Stimulated activated CD8-positive, alpha-beta memory T cell treated with anti-CD3 and anti-CD28 coated beads, Interleukin-4, amount 100 ng/mL, for 24 hours (primary cell): ENCODE data around the gene SLC26A11.

Experiments used
- DNase-seq: peaks from one replicate; pipeline ENCODE4 v3.0.0-alpha.2; 2020; ENCODE audit warnings: low read depth

Gene SLC26A11

DNA sequence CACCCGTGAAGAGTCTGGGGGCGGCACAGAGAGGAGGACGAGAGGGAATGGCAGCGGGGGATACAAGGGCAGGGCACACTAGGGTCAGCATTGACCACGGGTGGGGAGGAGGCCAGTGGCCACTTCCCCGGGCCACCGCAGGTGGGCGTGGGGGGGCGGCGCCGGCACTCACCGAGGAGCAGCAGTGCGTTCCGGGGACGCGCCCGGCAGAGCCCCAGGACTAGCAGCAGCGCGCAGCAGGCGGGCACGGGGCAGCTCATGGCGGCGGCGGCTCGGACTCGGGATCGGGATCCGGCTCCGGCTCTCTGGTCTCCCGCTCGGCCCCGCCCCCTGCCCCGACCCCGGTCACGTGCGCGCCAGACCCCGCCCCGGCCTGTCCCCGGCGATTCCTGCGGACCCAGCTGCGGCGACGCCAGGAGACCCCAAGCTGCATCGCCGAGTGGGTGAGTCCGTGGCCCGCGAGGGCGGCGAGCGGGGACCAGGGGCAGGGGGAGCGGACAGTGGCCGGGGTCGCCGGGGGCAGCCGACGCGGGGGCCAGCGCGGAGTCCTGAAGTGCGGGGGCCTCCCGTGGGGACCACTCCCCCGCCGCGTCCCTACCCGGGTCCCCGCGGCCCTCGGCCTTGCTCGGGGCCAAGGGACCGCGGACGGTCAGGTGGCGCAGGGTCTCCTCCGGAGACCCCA, at the start of gene SLC26A11, which contains the start of gene SGSH:
TSS of gene SLC26A11 (plus strand) at position 374 of the 682 bp plus-strand sequence. CDS start 1,134 bp downstream, outside the sequence.
TSS of gene SGSH (minus strand) at position 280 of the 682 bp plus-strand sequence. CDS start at position 260, 20 bp downstream.
- DNase-seq: peak; percentile 46

DNA sequence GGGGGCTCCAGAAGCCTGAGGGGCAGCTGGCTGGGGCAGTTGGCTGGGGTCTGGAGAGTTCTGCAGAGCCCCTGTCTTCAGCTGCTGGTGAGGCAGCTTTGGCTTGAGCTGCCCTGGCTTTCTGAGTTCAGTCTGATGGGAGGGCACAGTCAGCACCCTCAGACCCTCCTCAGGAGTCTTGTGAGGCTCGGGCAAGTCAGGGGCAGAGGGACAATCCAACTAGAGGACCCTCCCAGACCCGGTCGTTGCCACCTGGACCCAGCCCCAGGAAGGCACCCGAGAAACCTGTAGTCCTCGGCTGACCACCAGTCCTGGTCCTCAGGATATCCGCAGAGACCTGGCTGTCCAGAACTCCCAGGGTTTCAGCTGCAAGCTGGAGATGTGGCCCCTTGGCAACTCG, 48.5 kb upstream of the SLC26A11 start:
- DNase-seq: no peak

DNA sequence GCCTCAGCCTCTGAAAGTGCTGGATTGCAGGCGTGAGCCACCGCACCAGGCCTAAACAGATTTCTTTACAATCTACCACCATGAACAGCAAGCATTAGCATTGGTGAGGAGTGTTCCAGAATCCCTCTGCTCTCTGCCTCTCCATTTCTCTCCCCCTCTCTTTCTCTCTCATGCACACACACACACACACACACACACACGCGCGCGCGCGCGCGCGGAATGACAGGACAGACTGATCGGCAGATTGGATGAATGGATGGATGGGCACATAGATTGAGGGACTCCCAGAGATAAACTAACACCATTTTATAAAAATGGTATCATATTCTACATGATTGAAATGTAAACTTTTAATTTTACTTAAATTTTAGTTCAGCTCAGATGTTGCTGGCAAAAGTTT, 47.1 kb upstream of the SLC26A11 start:
- DNase-seq: no peak

DNA sequence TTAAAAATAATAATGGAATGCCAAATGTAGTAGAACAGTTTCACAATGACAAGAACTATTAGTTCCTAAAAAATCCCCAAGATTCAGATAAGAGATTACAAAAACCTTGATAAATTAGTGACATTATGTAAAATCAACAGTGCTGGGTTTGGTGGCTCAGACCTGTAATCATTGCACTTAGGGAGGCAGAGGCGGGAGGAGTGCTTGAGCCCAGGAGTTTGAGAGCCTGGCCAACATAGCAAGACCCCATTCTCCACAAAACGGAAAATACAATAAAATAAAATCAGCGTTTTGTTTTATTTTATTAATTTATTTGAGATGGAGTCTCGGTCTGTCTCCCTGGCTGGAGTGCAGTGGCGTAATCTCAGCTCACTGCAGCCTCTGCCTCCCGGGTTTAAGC, 46.3 kb upstream of the SLC26A11 start:
- no peak for DNase-seq

DNA sequence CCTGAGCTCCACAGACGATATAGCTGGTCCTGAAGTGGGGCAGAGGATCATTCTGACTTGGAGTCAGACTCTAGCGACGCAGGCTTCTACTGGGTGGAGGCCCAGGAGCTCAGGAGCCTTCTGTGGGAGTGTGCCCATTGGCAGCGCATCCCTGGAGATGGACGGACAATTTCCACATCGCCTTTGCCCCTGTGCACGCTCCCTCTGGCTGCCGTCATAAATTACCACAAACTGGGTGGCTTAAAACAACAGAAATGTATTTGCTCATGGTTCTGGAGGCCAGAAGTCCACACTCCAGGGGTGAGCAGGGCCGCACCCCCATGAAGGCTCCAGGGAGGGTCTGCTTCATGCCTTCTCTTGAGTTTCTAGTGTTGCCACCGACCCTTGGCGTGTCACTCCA, 43.5 kb upstream of the SLC26A11 start:
- no peak for DNase-seq

DNA sequence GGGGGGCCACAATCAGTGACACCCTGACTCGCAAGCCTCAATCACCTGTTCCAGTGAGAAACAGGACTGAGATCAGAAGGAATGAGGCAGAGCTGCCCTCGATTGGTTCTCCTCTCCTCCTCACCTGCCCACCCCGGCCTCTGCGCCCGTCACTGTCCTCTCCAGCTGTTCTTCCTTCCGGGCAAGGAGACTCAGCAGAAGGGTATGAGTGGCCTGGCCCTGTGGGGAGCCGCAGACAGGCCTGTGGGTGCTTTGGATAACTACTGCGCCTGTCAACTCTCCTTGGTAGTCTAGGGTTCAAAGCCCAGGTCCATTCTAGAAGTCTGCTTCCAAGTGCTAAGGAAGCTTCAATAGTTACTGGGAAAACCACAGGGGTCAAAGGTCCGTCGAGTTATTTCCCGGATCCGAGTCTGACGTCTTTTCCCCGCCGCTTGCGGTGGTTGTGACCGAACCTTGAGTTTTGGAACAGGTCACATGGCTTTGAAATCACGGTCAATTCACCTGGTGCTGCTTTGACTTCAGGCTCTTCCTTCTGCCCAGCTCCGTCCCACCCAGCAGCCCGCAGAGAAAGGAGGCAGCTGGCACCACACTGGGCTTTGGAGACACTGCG, 42.1 kb upstream of the SLC26A11 start:
- DNase-seq: no peak

DNA sequence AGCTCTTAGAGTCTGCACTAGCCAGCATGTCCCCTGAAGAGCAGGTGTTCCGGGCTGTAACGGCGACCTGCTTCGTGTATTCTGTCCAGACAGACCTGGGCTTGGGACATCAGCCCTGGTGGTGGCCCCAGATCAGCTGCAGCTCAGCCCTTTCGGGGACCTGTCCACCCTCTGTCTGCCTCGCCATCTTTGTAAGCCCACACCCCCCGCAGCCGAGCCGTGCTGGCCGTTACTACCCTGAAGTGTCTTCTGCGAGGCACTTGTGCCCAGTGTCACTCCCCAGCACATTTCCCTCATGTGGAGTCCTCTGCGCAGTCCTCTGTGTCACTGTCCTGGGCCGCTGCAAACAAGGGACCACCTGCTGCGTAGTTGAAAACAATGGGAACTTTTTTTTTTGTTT, 40.0 kb upstream of the SLC26A11 start:
- DNase-seq: no peak

DNA sequence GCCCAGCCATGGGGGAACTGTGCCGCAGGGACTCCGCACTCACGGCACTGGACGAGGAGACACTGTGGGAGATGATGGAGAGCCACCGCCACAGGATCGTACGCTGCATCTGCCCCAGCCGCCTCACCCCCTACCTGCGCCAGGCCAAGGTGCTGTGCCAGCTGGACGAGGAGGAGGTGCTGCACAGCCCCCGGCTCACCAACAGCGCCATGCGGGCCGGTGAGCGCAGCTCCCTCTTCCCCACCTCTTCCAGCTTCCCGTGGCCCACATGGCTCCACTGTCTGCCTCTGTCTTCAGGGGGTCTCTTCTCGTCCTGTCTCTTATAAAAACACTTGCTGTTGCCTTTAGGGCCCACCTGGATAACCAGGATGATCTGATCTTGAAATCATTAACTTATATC, 38.8 kb upstream of the SLC26A11 start:
- no peak for DNase-seq

DNA sequence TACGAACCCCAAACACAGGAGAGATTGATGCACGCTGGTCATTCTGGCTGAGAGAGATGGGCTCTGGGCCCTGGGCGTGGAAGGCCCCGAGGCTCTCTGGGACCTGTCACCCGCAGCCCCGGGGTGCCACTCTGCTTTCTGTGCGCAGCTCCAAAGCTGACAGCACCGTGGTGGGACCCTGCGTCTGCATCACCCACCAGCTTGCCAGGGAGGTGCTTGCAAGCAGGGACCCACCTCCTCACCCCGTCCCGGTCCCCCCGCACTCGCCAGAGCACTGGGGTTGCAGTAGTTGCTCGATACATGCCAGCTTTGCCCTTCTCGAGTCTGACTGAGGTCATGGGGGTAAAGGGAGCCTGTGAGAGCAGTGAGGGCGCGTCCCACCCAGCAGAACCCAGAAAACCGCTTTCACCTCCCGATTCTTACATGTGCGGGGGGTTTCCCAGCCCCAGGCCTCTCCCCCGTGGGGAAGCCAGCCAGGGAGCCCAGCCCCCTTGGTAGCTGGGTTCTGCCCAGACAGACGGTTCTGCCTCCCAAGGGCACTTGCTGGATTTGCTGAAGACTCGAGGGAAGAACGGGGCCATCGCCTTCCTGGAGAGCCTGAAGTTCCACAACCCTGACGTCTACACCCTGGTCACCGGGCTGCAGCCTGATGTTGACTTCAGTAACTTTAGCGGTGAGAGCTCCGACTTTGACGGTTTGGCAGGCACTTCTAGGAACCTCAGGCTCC, 37.9 kb upstream of the SLC26A11 start:
- DNase-seq: no peak

DNA sequence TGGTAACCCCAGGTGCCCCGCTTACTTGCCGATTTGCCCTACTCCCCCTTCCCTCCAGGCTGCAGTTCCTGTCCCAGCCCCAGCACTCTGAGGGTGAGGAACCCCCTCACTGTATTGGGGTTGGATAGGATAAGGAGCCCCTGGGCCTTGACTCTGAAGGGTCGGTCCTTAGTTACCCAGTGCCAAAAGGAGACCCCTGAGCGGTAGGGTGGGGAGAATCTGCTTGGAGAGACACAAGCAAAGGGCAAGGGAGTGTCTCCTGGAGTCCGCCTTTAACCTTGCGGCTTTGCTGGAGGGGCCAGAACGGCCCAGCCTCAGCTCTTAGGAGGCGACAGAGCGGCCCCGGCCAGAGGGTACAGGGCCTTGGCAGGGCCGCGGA, 37.4 kb upstream of the SLC26A11 start:
- DNase-seq: no peak

DNA sequence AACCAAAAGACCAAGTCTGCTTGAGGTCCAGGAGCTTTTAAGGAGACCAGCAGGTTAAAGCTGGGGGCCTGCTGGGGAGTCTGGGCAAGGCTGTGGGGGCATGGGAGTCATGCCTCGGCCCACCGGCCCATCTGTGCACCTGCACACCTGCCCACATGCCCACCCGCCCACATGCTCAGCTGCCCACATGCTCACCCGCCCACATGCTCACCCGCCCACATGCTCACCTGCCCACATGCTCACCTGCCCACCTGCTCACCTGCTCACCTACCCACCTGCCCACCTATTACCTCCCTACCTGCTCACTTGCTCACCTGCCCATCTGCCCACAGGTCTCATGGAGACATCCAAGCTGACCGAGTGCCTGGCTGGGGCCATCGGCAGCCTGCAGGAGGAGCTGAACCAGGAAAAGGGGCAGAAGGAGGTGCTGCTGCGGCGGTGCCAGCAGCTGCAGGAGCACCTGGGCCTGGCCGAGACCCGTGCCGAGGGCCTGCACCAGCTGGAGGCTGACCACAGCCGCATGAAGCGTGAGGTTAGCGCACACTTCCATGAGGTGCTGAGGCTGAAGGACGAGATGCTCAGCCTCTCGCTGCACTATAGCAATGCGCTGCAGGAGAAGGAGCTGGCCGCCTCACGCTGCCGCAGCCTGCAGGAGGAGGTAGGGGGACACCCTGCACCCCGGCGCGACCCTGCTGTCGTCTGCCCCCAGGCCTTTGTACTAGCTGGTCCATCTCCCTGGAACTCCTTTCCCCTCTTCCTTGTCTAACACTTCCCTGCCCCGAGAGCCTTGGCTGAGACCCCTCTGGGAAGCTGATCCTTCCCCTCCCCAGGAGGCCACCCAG, 36.4 kb upstream of the SLC26A11 start:
- DNase-seq: no peak

DNA sequence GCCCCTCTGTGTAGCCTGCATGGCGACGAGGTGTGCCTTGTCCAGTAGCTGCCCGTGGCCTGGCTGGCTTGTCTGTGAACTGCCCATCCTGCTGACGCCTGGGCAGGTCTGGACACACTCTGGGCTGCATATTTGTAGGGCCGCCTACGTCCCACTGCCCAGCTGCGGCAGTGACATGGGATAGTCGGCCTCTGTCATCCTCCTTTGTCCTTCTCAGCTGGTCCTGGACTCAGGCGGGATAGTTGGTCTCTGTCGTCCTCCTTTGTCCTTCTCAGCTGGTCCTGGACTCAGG, 35.9 kb upstream of the SLC26A11 start:
- no peak for DNase-seq

DNA sequence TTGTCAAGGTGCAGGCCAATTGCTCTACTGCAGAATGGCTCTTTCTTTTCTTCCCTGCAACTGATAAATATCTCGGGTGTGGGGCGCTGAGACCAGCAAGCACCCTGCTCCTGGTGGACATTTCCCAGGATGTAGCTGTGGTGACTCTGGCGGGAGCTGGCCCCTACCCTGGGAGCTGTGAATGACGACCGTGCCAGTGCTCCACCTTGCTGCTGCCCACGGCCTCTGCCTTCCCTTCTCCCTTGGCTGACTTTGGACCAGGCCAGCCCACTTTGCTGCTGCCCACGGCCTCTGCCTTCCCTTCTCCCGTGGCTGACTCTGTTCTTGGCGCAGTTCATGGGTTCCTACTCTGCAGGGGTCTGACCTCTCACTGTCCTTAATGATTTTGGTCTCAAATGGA, 34.3 kb upstream of the SLC26A11 start:
- DNase-seq: no peak

DNA sequence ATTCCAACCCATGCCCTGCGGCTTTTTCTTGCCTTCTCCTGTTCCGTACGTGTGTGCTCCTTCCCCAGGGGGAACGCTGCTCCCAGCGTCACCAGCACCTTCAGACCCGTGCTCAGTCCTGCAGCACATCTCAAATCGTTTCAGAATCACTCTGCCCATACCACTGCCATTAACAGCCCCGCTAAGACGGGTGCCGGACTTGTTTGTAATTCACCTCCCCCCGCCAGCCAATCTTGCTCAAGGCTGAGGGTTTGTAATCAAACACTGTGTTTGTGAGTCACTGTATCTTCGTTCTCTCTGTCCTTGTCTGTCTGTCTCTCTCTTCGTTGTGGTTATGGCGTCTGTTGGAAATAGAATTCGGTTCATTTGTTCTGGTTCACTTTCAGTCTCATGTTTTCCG, 33.1 kb upstream of the SLC26A11 start:
- no peak for DNase-seq

DNA sequence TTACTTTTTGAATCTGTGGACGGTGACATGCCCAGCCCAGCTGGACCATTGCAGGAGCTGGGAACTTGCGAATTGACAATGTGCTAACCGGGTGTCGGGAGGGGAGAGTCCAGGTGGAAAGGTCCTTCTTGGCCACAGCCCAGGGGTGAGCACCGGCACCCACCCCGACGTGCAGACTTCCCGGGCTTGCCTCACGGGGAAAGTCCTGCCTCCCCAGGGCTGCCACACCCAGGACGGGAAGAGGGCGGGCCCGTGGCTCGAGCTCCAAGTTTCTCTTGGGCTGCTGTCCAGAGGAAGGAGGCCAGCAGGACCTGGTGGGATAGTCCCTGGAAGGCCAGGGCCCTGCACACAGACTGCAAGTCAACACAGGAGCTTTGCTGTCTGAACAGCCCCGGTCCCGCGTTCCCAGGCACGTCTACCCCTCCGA, 32.7 kb upstream of the SLC26A11 start:
- DNase-seq: no peak

DNA sequence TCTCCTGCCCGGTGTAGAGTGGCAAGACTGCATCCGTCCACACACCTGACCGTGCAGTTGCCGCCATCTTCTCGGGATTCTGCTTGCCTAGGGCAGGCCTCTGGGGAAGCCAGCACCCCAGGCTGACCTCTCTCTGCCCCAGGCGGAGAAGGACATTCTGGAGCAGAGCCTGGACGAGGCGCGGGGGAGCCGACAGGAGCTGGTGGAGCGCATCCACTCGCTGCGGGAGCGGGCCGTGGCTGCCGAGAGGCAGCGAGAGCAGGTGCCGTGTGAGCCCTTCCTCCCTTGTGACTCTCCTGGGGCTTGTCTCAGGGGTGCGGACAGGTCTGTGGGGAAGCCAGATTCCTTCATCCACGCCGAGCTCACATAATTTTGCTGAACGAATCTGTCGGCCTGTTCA, 30.6 kb upstream of the SLC26A11 start:
- no peak for DNase-seq

DNA sequence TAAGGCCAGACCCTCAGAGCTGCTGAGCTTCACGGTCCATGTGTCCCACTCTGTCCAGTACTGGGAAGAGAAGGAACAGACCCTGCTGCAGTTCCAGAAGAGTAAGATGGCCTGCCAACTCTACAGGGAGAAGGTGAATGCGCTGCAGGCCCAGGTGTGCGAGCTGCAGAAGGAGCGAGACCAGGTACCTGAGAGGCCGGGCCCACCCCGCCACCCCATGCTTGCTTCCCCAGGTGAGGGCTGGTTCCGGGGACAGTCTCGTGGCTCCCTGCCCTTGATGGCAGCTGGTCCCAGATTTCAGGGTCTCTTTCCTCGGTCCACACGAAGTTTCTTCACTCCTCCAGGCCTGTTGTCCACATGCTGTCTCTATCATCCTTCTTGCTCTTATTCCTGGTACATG, 29.5 kb upstream of the SLC26A11 start:
- no peak for DNase-seq

DNA sequence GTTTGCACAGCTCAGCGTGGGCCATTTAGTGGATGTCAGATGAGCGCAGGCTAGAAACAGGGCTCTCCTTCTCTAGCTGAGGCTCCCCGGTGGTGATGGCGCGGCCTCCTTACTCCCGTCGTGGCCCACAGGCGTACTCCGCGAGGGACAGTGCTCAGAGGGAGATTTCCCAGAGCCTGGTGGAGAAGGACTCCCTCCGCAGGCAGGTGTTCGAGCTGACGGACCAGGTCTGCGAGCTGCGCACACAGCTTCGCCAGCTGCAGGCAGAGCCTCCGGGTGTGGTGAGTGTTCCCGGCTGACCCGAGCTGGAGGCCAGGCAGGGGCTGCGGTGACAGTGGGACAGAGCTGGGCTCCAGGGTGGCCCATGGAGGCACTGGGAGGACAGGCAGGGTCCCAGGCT, 29.0 kb upstream of the SLC26A11 start:
- no peak for DNase-seq

DNA sequence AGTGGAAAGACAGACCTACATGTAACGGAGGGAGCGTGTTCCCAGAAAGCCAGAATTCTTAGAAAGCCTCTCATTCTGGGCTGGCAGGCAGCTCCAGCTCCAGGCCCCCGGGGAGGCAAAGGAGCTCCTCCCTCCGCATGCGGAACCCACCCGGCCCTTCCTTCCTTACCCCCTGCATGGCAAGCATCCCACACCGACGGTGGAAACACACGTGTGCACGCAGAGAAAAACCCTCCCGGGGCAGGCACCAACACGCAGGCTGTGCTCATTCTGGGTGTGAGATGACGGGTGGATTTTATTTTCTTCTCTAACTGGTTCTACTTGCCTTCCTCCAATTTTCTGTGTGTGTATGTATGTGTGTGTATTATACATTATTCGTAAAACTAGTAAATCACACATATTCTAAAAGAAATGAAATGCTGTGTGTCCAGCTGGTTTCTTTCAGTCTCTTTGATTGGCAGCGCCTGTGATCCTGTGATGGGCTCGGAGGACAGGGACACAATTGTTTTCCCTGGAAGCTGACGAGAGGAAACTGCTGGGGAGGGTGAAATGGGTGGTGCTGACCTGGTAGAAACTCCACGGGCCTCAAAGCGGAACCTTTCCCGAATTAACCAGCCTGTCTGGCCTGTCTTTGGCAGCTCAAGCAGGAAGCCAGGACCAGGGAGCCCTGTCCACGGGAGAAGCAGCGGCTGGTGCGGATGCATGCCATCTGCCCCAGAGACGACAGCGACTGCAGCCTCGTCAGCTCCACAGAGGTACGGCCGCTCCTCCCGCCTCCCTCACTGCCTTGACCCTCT, 28.2 kb upstream of the SLC26A11 start:
- no peak for DNase-seq

DNA sequence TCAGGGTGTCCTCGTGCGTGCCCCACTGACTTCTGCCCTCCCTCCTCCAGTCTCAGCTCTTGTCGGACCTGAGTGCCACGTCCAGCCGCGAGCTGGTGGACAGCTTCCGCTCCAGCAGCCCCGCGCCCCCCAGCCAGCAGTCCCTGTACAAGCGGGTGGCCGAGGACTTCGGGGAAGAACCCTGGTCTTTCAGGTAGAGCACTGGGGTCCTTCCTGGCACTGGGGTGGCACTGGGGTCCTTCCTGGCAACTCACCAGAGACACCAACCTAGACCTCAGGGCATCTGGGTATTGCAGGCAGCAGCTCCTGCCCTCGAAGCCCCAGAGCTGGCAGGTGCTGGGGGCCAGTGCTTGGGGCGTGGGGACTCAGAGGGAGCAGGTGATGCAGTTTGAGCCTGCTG, 25.1 kb upstream of the SLC26A11 start:
- no peak for DNase-seq

DNA sequence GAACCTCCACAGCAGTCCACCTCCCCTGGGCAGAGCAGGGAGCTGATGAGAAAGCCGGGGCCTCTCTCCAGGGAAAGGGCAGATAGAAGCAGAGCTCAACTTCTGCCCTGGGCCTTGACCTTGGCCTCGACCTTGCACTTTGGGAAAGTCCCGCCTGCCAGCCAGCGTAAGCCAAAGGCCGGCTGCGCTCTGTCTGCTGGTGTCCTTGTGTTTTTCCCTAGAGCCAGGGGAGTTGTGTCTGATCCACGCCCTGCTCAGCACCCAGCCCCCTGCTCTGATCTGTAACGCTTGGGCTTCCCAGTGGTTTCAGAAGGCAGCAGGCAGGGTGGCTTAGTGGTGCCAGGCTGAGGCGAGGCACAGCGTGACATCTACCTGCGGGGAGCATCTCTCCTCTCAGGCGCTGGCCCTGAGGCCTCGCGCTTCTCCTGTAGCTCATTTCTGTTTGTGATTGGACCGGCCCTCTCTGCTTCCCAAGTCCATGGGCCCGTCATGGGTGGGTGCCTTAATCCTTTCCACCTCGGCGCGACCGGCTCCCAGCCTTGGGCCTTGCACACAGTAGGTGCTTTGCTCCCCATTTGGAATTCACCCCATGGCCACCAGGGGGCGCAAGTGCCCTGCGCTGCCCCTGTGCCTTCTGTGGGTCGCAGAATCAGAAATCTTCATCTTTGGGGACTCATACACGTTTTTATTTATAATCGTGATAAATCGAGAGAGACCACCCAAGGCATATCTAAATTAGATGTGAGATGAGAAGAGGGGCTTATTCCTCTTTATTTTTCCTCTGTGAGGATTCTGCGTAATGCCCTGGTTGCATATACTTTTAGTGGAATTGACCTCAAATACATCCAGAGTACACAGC, 24.3 kb upstream of the SLC26A11 start:
- peak; percentile 35 for DNase-seq
